ENCODE results near the gene AIFM3. TPM values are rescaled to one million over a fixed set of nuclear protein-coding genes. Genes with fewer than 3 reads are reported as not detected.

AIFM3 gene
- total and polyA plus RNA-seq, 2 of the 13 experiments (the other 11 are each of a cell fraction or from before 2014, with no cell fraction given): 9.0 to 15.3 TPM

DNA sequence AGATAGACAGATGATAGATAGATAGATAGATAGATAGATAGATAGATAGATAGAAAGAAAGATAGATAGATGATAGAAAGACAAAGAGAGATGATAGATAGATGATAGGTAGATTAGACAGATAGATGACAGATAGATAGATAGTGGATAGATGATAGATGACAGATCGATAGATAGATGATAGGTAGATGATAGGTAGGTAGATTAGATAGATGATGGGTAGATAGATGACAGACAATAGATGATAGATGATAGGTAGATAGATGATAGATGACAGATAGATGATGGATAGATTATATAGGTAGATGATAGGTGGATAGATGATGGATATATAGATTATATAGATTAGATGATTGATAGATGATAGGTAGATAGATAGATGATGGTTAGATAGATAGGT lies 19.3 kb downstream of the AIFM3 start:
- peaks cover 14% of the 10 kb centered on the region for H3K4me1 ChIP-seq (ENCODE audit: insufficient read depth, low read length)
- WGBS (ENCODE audit: low lambda C conversion rate): 94% methylated on average over 1 of the region's 1 CpG
- H3K27me3 ChIP-seq (ENCODE audit: control insufficient read depth in 1 of 2, insufficient read depth in 2 of 2, low read length in 2 of 2): no peaks in the 10 kb centered on the region; a peak in 1 of 5 replicates
- H3K79me2 ChIP-seq (ENCODE audit: insufficient read depth, low read length): peaks cover 9% of the 10 kb centered on the region
- no peak for FAIRE-seq
- ChIA-PET POLR2A (no interaction called here), CTCF (ENCODE audit: low intra/inter-chr PET ratio, low total read pairs) (no interaction called here)
- BruUV-seq (replicated peaks): no TSS peak
- H2AFZ ChIP-seq (ENCODE audit: low read length): no peak overlapping the region
- in situ Hi-C loops (cut with HindIII; ENCODE audit: extremely low pct_ligation_motif_present, low pct_unique_long_range_greater_than_20kb) (no loop called here), intact Hi-C loops (cut with micrococcal nuclease; ENCODE audit: unreplicated experiment) (no loop called here)
- no peak overlapping the region for H3K4me3 ChIP-seq (replicated peaks in 1 of 3; ENCODE audit: insufficient read depth in 1 of 3, low read depth in 2 of 3, low read length in 3 of 3)
- H3K9me3 ChIP-seq (ENCODE audit: low read length): no peaks in the 10 kb centered on the region
- no peak overlapping the region for H3K9ac ChIP-seq (ENCODE audit: insufficient read depth, low read depth, low read length)
- no peak overlapping the region for H3K27ac ChIP-seq (ENCODE audit: extremely low read length, insufficient read depth, low read length)
- TF ChIP-seq CCDC6 (CRISPR knock-in tag; IDR thresholded peaks at IDR 0.05) (no peak), HNRNPH1 (optimal IDR thresholded peaks at IDR 0.05; ENCODE audit: low read depth, low read length) (no peak), NR3C1 (CRISPR knock-in tag; IDR thresholded peaks at IDR 0.05) (no peak), ZNF3 (CRISPR knock-in tag; IDR thresholded peaks at IDR 0.05) (no peak)
- TF ChIP-seq, protein P1, sequence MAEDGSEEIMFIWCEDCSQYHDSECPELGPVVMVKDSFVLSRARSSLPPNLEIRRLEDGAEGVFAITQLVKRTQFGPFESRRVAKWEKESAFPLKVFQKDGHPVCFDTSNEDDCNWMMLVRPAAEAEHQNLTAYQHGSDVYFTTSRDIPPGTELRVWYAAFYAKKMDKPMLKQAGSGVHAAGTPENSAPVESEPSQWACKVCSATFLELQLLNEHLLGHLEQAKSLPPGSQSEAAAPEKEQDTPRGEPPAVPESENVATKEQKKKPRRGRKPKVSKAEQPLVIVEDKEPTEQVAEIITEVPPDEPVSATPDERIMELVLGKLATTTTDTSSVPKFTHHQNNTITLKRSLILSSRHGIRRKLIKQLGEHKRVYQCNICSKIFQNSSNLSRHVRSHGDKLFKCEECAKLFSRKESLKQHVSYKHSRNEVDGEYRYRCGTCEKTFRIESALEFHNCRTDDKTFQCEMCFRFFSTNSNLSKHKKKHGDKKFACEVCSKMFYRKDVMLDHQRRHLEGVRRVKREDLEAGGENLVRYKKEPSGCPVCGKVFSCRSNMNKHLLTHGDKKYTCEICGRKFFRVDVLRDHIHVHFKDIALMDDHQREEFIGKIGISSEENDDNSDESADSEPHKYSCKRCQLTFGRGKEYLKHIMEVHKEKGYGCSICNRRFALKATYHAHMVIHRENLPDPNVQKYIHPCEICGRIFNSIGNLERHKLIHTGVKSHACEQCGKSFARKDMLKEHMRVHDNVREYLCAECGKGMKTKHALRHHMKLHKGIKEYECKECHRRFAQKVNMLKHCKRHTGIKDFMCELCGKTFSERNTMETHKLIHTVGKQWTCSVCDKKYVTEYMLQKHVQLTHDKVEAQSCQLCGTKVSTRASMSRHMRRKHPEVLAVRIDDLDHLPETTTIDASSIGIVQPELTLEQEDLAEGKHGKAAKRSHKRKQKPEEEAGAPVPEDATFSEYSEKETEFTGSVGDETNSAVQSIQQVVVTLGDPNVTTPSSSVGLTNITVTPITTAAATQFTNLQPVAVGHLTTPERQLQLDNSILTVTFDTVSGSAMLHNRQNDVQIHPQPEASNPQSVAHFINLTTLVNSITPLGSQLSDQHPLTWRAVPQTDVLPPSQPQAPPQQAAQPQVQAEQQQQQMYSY (CRISPR knock-in tag; IDR thresholded peaks at IDR 0.05): no peak
- TF ChIP-seq, protein P2, sequence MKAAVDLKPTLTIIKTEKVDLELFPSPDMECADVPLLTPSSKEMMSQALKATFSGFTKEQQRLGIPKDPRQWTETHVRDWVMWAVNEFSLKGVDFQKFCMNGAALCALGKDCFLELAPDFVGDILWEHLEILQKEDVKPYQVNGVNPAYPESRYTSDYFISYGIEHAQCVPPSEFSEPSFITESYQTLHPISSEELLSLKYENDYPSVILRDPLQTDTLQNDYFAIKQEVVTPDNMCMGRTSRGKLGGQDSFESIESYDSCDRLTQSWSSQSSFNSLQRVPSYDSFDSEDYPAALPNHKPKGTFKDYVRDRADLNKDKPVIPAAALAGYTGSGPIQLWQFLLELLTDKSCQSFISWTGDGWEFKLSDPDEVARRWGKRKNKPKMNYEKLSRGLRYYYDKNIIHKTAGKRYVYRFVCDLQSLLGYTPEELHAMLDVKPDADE (CRISPR knock-in tag; IDR thresholded peaks at IDR 0.05): no peak
- no peak for DNase-seq (ENCODE audit: low spot score)
- no peak for ATAC-seq
- peaks cover 2 to 28% of the 10 kb centered on the region in 2 experiments for H3K36me3 ChIP-seq (replicated peaks in 1 of 2; ENCODE audit: control insufficient read depth in 1 of 2, insufficient read depth in 2 of 2, low read length in 2 of 2)
- no peak overlapping the region for H3K4me2 ChIP-seq (ENCODE audit: low read depth, low read length)
- no peaks in the 10 kb centered on the region for H4K20me1 ChIP-seq (ENCODE audit: insufficient read depth, low read length)
